Activated T-helper 17 cell treated with anti-CD3 and anti-CD28 coated beads, Interleukin-2, amount 50 U/mL, for 72 hours (primary cell): Measurements from ENCODE around the gene WIZ. TPM values are rescaled to one million over a fixed set of nuclear protein-coding genes. Genes with fewer than 3 reads are reported as not detected.
A peak's percentile ranks its signal among the peaks of the same experiment; 100 is the strongest.

Experiments
- ATAC-seq: fragments of 150-1000 bp; cut with Tn5 transposase; replicated peaks from 2 replicates; pipeline ENCODE4 v1.10.0; 2021; ENCODE audit warnings: mild to moderate bottlenecking, moderate library complexity
- H3K27ac Mint-ChIP-seq: one replicate; pipeline ENCODE4 v1.8.0; 2022; ENCODE audit warnings: mixed read lengths
- H3K27me3 Mint-ChIP-seq: one replicate; pipeline ENCODE4 v1.8.0; 2022; ENCODE audit warnings: mixed read lengths
- H3K36me3 Mint-ChIP-seq: one replicate; pipeline ENCODE4 v1.8.0; 2022; ENCODE audit warnings: low read depth, mild to moderate bottlenecking, mixed read lengths
- H3K4me1 Mint-ChIP-seq: one replicate; pipeline ENCODE4 v1.8.0; 2022; ENCODE audit warnings: mixed read lengths
- H3K4me3 Mint-ChIP-seq: one replicate; pipeline ENCODE4 v1.8.0; 2022; ENCODE audit warnings: mild to moderate bottlenecking, mixed read lengths
- H3K9me3 Mint-ChIP-seq: one replicate; pipeline ENCODE4 v1.8.0; 2022; ENCODE audit warnings: mixed read lengths
- total RNA-seq, 2 donors: library from RNA; stranded (reverse); gene quantifications; one replicate each; pipeline ENCODE4 v1.2.3, GENCODE V29; 2022

The WIZ gene
- total RNA-seq, 2 donors from 2014 or later = 27.7 to 30.0 TPM

- H3K27me3 Mint-ChIP-seq = no peaks in the 10 kb centered on the region
- H3K9me3 Mint-ChIP-seq = no peaks in the 10 kb centered on the region
- H3K36me3 Mint-ChIP-seq = no peaks in the 10 kb centered on the region
- H3K27ac Mint-ChIP-seq = peak overlapping the region; percentile 6
- no peak overlapping the region for H3K4me3 Mint-ChIP-seq
- no peak for ATAC-seq
- H3K4me1 Mint-ChIP-seq = peaks cover under 1% of the 10 kb centered on the region
Measured at GRCh38 chr19:15443325-15443724, 6.4 kb downstream of the WIZ start.

DNA sequence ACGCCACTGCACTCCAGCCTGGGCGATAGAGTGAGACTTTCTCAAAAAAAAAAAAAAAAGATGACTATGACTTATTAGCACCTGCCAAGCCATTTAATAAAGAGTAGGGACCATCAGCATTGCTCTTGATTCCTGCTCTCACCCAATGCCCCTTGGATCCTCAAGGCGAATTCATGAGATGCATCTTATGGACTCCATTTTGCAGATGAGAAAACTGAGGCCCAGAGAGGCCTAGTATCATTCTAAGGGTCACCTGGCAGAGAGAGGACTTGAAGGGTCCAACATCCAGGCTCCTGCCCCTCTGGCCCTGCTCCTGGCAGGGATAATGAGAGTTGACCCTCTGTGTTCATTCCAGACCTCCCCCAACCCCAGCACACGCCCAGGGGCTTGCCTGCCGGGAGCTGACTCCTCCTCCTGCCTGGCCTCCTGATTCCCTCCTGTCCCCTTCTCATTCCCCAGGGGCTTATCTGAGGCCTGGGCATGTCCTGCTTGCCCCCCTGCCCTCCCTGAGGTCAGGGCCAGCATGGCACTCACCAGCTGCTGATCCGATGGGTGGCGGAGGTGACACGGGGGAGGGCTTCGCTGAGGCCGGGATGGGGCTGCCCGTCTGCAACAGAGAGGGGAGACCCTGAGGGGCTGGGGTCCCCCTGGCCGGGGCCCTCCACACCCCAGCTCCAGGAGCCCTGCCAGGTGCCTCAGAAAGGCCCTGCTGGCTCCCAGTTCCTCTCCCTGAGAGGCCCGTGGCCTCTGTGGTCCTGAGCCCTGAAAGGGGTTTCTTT lies 7.4 kb downstream of the WIZ start:
- Mint-ChIP-seq H3K36me3 (no peaks in the 10 kb centered on the region), H3K4me3 (no peak overlapping the region), H3K27me3 (no peaks in the 10 kb centered on the region), H3K27ac (no peak overlapping the region), H3K4me1 (no peaks in the 10 kb centered on the region), H3K9me3 (no peaks in the 10 kb centered on the region)
- no peak for ATAC-seq

DNA sequence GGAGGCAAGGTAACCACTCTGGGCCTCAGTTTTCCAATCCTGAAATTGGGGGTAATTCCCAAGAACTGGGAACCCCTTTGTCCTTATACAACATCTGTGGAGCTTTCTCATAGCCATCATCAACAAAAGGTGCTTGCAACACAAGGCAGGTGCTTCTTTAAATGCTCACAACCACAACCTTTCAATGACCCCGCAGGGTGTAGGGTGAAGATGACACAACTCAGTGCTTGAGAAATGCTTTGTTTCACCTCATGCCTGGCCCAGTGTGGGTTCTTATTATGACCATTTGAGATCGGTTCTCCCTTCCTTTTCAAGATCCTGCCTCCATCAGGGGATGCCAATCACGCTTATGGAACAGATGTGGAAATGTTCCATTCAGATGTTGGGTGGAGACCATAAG lies 8.4 kb downstream of the WIZ start:
- H3K4me1 Mint-ChIP-seq = no peaks in the 10 kb centered on the region
- no peak for ATAC-seq
- H3K4me3 Mint-ChIP-seq = no peak overlapping the region
- H3K9me3 Mint-ChIP-seq = no peaks in the 10 kb centered on the region
- no peaks in the 10 kb centered on the region for H3K36me3 Mint-ChIP-seq
- no peaks in the 10 kb centered on the region for H3K27me3 Mint-ChIP-seq
- H3K27ac Mint-ChIP-seq = no peak overlapping the region

GRCh38 chr19:15439821-15440641 lies 9.7 kb downstream of the WIZ start:
- no peaks in the 10 kb centered on the region for H3K27me3 Mint-ChIP-seq
- no peak overlapping the region for H3K4me3 Mint-ChIP-seq
- ATAC-seq = no peak
- no peaks in the 10 kb centered on the region for H3K9me3 Mint-ChIP-seq
- H3K36me3 Mint-ChIP-seq = no peaks in the 10 kb centered on the region
- H3K27ac Mint-ChIP-seq = no peak overlapping the region
- no peaks in the 10 kb centered on the region for H3K4me1 Mint-ChIP-seq

DNA sequence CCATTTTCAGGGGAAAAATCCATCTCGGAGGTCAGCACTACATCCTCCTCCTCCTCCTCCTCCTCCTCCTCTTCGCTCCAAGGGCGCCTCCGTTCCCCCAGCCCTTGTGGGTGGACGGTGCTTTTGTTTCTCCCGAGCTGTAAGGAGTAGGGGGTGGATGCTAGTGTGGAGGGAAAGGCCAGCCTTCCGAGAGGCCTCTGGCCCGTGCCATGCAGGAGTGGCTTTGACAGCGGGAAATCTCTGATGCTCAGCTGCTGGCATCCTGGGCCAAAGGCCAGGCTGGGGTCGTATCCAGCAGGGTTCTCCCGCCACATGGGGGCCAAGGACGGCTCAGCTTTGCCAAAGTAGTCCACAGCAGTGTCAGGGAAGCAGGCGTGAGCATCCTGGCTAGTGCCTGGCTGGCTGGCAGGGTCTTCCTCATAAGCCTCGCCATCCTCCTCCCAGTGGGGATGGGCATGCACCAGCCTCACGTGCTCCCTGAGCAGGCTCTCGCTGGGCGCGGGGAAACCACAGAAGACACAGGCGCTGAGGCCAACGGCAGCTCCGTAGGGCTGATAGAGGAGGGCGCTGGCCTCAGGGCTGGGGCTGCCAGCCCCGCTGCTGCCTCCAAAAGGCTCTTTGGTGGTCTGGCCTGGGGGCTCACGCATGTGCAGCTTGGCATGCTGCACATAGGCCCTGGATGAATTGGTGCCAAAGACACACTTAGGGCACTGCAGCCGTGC lies 10.5 kb downstream of the WIZ start:
- no peak overlapping the region for H3K27ac Mint-ChIP-seq
- no peaks in the 10 kb centered on the region for H3K4me1 Mint-ChIP-seq
- H3K36me3 Mint-ChIP-seq = no peaks in the 10 kb centered on the region
- no peak overlapping the region for H3K4me3 Mint-ChIP-seq
- ATAC-seq = no peak
- no peaks in the 10 kb centered on the region for H3K27me3 Mint-ChIP-seq
- H3K9me3 Mint-ChIP-seq = no peaks in the 10 kb centered on the region

DNA sequence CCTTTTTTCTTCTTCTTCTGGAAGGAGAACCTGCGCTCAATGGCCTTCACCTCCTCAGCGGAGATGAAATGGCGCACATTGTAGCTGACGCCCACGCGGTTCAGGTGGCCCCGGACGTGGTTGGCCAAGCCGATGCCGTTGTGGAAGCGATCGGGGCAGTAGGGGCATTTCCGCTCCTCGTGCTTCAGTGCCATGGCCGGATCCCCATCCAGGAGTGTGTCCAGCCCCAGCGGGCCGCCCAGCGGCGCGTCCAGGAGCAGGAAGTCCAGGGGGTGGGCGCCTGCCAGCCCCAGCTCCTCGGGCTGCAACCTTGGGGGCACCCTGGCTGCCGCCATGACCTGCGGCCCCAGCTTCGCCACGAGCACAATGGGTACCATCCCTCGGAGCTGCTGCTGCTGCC lies 11.2 kb downstream of the WIZ start:
- Mint-ChIP-seq H3K27ac (no peak overlapping the region), H3K27me3 (no peaks in the 10 kb centered on the region), H3K9me3 (no peaks in the 10 kb centered on the region), H3K4me3 (no peak overlapping the region), H3K4me1 (peaks cover under 1% of the 10 kb centered on the region), H3K36me3 (no peaks in the 10 kb centered on the region)
- ATAC-seq = no peak

GRCh38 chr19:15438124-15438496 lies 11.6 kb downstream of the WIZ start:
- no peak overlapping the region for H3K4me3 Mint-ChIP-seq
- peaks cover 2% of the 10 kb centered on the region for H3K36me3 Mint-ChIP-seq
- no peaks in the 10 kb centered on the region for H3K9me3 Mint-ChIP-seq
- H3K27ac Mint-ChIP-seq = no peak overlapping the region
- H3K27me3 Mint-ChIP-seq = no peaks in the 10 kb centered on the region
- no peak for ATAC-seq
- H3K4me1 Mint-ChIP-seq = peaks cover 5% of the 10 kb centered on the region

GRCh38 chr19:15437355-15438123 lies 12.2 kb downstream of the WIZ start:
- H3K4me3 Mint-ChIP-seq = no peak overlapping the region
- H3K4me1 Mint-ChIP-seq = peaks cover 7% of the 10 kb centered on the region
- no peaks in the 10 kb centered on the region for H3K9me3 Mint-ChIP-seq
- ATAC-seq = no peak
- no peak overlapping the region for H3K27ac Mint-ChIP-seq
- H3K27me3 Mint-ChIP-seq = no peaks in the 10 kb centered on the region
- peaks cover 6% of the 10 kb centered on the region for H3K36me3 Mint-ChIP-seq

GRCh38 chr19:15436826-15437110 lies 13.0 kb downstream of the WIZ start:
- Mint-ChIP-seq H3K4me1 (peaks cover 9% of the 10 kb centered on the region), H3K27ac (no peak overlapping the region)
- no peak for ATAC-seq

GRCh38 chr19:15436012-15436825 lies 13.5 kb downstream of the WIZ start:
- Mint-ChIP-seq H3K36me3 (peaks cover 15% of the 10 kb centered on the region), H3K27me3 (no peaks in the 10 kb centered on the region), H3K27ac (no peak overlapping the region), H3K4me1 (peaks cover 14% of the 10 kb centered on the region), H3K4me3 (no peak overlapping the region), H3K9me3 (no peaks in the 10 kb centered on the region)
- ATAC-seq = no peak

More at GRCh38 chr19:15436826-15437110, 13.0 kb downstream of the WIZ start:
- Mint-ChIP-seq H3K9me3 (no peaks in the 10 kb centered on the region), H3K4me3 (no peak overlapping the region), H3K36me3 (peaks cover 10% of the 10 kb centered on the region), H3K27me3 (no peaks in the 10 kb centered on the region)

- Mint-ChIP-seq H3K27me3 (no peaks in the 10 kb centered on the region), H3K9me3 (no peaks in the 10 kb centered on the region), H3K4me1 (peaks cover 20% of the 10 kb centered on the region), H3K36me3 (peaks cover 22% of the 10 kb centered on the region), H3K4me3 (peak overlapping the region; percentile 99), H3K27ac (peak overlapping the region; percentile 99)
- ATAC-seq = no peak
Measured at GRCh38 chr19:15433519-15434069, 16.2 kb downstream of the WIZ start.

- H3K9me3 Mint-ChIP-seq = no peaks in the 10 kb centered on the region
- no peaks in the 10 kb centered on the region for H3K27me3 Mint-ChIP-seq
- peak overlapping the region; percentile 99 for H3K4me3 Mint-ChIP-seq
- peaks cover 22% of the 10 kb centered on the region for H3K36me3 Mint-ChIP-seq
- peak overlapping the region; percentile 99 for H3K27ac Mint-ChIP-seq
- peak; percentile 91 for ATAC-seq
- peaks cover 20% of the 10 kb centered on the region for H3K4me1 Mint-ChIP-seq
Measured at GRCh38 chr19:15432629-15433518, 16.9 kb downstream of the WIZ start.
